ACHN (cell line): ENCODE results near the gene LRTM2.

Experiments used
- DNase-seq: peaks from one replicate; pipeline ENCODE4 v3.0.0-alpha.2; 2015
- in situ Hi-C: cut with HindIII; loops from 2 replicates; pipeline ENCODE4 v1.10.0; 2017; ENCODE audit warnings: low sequenced_read_pairs, low pct_ligation_motif_present, low pct_unique_long_range_greater_than_20kb

LRTM2 gene

DNA sequence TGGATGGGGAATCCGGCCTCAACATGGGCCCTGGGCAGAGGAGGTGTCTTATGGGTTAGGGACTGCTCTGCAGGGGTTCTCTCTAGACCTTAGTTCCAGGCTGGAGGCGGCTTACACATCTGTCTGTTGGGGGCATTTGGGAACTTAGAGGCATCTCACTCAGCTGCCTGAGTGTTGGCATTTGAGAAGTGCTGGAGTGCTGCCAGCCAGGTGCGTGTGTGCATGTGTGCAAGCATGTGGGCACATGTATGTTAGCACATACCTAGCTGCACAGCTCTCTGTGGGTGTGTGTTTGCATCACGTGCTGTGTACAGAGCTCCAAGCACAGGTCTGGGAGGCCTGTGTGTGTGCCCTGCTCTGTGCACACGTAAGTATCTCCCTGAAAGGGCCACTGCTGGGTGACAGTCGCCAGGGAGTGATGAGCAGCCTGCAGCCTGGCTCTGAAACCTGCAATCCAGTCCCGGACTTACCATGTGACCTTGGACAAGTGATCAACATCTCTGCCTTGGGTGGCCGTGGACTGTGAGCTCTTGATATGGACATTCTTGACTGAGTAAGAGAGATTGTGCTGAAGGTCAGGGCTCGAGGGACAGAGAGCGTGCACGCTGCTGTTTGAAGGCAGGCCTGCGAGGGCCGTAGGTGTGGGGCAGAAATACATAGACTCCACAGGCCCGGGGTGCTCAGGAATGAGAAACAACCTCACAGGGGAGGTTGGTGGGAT, 5.2 kb downstream of the LRTM2 start:
- DNase-seq = no peak
- in situ Hi-C loops = no loop called here

DNA sequence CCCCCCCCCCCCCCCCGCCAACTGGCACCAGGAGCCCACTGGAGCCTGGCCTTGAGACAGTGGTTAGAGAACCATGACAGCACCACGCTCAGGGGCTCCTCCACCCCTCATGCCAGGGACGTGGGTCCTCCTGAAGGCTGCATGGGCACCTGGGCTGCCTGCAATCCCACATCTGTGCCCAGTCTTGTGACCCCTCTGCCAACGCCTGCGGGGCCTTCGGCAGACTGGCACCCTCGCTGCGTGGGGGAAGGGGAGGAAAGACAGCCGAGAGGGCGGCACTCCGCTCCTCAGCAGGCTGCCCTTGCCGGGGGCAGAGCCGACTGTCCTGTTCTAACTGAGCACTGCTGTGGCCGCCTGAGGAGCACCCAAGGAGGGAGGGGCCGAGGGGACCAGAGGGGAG, 6.0 kb downstream of the LRTM2 start:
- DNase-seq = no peak
- in situ Hi-C loops = no loop called here

DNA sequence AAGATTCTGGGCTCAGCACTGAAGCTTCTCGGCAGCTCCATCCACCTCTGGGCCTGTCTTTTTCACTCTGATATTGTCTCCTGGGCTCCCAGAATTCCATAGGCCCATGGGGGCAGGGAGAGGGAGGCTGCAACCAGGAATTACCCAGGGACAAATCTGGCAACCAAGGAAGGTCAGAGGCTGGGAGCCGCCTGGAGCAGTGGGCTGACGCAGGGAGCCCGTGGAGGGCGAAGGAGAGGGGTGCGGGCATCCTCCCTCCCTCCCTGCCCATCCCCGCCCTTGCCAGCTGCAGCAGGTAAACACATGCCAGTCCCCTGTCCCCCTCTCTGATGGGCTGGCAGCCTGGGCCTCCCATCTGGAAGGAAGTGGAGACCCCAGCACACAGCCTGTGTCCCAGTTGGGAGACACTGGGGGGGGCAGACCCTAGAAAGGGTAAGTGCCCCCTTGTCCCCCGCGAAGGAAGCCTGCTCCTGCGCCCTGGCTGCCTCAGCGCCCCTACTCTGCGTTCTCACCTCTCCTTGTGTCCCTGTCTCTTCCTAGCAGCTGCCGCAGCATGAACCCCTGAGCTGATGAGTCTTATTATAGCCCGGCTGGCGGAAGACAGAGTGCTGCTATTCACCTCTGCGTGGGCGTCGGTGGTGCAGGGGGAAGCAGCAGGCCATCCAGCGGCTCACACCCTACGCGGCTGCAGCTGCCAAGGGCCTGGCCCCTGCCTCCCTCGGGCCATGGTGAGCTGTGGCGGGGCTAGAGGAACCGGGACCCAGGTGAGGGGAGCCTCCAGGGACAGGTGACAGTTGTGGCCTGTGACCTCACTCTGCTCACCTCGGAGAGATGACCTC, 6.7 kb downstream of the LRTM2 start:
- no peak for DNase-seq

DNA sequence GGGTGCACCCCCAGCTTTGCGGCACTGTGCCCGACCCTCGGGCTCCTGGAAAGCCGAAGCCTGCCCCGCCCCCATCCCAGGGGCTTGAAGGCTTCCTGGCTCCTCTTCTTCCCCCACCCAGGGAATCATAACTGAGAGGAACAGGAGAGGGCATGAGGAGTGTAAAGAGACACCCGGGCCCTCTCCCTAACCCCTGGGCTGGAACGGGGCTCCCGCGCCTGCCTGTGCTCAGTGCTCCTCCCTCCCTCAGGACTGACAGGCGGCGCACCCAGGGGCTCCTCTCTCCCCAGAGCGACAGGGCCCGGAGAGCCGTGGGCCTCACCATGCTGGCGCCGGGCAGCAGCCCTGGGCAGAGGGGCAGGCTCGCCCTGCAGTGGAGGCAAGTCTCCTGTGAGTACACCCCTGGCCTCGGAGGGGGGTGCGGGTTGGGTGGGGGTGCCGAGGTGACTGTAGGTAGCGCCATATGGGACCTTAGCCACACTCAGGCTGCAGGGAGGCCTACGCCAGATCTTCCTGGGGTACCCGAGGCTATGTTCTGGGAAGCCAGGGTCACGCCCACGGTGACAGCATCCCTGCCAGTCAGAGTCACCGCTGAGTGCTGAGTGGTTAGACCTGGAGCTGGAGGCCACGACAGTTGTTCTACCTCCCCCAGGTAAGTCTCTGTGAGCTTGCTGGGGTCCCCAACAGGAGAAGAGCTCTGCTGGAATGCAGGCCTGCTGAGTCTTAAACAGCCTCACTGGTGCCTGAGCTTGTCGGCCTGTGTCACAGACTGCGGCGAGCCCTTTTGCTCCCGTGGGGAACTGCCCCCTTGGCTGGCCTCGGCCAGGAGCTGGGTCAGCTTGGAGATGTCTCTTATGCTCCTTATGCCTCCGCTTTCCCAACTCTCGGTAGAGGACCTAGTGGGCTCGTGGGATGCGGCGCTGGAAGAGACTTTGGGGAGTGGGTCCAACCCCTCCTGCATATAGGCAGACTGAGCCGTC, 7.8 kb downstream of the LRTM2 start:
- in situ Hi-C loops = no loop called here
- no peak for DNase-seq

More for the DNA sequence above, 6.7 kb downstream of the LRTM2 start:
- in situ Hi-C loops = no loop called here

DNA sequence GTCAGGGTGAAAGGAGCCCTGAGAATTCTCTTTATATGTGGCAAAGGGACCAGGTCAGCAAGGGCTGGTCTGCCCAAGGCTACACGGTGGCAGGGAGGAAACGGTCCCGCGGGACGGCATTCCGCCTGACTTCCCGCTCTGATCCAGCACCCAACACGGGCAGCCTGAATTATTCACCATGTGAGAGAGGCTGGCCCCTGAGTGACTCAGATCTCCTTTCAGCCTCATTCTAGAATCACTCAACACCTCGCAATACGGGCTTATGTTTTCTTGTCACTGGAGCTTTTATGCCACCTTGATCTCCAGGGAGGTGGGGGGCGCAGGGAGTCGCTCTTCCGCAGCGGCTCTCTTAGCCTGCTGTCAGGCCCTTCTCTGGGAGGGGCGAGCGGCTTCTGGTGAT, 8.5 kb downstream of the LRTM2 start:
- peak; percentile 56 for DNase-seq
- in situ Hi-C loops = no loop called here

DNA sequence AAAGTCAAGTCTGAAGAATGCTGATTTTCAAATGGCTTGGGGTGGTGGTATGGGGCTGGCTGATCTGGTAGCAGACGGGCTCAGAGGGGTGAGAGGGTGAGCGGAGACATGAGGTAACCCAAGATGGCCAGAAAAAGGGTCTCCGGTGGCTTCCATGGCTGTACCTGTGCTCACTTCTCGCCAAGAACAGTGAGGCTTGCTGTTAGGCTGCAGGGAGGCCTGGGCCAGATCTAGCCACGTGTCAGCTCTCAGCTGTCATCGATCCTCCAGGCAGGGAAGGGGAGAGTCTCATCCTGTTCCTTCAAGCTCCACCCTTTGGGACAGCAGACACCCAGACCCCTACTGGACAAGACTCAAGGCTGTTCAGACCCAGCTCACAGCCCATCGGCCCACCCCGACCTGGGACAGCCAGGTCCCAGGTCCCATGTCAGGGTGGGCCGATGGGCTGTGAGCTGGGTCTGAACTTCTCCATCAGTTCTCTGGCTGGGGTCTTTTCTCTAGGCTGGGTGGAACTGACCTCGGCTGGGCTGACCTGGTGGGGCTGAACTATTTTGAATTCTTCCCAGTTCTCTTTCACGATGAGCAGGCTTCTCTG, 9.0 kb downstream of the LRTM2 start:
- in situ Hi-C loops = no loop called here
- DNase-seq = no peak

DNA sequence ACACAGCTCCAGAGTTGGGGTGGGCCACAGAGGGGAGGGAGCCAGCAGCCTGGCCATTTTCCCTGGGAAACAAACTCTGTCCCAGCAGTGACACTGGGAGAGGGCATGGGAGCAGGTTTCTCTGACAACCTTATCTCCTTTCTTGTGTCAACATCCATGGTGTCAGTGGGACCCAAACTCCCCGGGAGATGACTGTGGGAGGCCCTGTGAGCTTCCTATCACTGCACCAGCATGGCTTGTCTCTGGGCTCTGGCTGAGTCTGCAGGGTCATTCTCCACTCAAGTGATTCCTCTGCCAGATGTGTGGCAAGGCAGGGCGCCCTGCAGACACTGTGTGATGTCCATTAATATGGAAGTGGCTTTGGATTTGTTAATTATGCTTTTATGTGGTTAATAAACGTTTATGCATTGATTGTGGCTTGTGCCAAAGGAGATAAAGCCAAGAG, 10.1 kb downstream of the LRTM2 start:
- in situ Hi-C loops = no loop called here
- DNase-seq = no peak

DNA sequence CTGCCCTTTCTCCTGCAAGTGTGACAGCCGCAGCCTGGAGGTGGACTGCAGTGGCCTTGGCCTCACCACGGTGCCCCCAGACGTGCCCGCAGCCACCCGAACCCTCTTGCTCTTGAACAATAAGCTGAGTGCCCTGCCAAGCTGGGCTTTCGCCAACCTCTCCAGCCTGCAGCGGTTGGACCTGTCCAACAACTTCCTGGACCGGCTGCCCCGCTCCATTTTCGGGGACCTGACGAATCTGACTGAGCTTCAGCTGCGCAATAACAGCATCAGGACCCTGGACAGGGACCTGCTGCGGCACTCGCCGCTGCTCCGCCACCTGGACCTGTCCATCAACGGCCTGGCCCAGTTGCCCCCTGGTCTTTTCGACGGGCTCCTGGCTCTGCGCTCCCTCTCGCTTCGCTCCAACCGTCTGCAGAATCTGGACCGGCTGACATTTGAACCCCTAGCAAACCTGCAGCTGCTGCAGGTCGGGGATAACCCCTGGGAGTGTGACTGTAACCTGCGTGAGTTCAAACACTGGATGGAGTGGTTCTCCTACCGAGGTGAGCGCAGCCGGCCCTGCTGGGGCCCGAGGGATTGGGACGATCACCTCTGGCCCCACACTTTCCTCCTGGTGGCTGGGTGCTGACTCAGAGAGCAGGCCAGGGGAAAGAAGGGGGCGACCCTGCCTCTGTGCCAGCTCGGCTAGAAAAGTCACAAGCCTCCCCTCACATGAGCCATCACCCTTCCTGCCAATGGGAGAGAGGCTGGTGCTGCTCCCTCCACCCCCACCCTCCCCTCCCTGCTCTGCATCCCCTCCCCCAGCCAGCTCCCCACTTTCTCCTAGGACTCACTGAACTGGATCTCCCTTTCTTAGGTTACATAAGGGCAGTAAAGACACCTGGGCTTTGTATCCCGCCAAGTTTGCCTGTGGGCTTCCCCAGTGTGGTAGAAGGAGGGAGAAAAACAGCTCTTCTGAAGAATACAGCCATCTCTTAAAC, 10.9 kb downstream of the LRTM2 start:
- peak; percentile 81 for DNase-seq
- in situ Hi-C loops = no loop called here

DNA sequence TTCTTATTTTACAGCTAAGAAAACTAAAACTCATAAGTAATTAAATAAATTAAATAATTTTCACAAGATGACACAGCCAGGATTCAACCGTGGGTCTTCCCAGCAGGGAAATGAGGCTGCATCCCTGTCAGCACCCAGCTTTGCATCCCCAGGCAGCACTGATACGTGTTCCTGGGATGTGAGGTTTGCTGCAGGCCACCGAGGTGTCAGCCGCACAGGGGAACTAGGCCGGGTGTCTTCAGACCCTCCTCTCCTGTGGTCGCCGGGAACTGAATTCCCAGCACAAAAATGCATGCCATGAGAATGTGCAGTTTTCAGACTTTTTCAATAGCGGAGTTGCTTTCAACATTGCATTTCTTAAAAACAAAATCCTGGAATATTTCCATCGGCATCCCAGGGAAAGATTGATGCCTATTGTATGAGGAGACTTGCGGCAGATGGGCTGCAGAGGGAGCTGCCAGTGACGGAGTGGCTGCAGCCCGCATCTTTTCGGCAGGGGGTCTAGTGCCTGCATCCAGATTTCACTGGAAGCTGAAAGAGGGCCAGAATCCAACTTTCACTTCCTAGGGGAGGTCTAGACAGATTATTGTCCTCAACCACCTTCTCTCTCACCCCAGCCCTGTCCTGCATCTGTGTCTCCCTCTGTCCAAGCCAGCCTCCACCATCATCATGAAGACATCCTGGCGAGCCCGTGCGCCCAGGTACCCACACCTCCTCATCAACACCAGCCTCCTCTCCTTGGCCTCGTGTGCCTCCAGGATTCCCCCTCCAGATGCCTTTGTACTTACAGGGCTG, 12.6 kb downstream of the LRTM2 start:
- DNase-seq = no peak
- in situ Hi-C loops = no loop called here

DNA sequence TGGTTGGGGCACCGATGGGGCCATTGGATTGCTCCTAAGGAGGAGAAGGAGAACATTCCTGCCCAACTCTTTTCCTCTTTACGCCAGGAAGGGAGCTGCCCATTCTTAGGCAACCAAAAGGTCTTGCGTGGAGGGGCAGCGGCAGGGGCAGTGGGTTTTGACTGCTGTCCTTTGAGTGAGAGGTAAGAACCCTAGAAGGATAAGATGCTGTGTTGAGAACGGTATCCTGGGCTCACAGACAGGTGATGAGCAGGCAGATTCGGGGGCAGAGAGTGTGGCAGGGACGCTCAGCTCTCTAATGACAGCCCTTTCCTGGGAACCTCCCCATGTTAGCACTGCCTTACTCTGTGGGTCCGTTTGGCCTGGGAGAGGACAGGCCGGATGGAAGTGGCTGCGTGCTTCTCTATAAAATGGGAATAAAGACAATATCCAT, 13.2 kb downstream of the LRTM2 start:
- DNase-seq = no peak
- in situ Hi-C loops = no loop called here

DNA sequence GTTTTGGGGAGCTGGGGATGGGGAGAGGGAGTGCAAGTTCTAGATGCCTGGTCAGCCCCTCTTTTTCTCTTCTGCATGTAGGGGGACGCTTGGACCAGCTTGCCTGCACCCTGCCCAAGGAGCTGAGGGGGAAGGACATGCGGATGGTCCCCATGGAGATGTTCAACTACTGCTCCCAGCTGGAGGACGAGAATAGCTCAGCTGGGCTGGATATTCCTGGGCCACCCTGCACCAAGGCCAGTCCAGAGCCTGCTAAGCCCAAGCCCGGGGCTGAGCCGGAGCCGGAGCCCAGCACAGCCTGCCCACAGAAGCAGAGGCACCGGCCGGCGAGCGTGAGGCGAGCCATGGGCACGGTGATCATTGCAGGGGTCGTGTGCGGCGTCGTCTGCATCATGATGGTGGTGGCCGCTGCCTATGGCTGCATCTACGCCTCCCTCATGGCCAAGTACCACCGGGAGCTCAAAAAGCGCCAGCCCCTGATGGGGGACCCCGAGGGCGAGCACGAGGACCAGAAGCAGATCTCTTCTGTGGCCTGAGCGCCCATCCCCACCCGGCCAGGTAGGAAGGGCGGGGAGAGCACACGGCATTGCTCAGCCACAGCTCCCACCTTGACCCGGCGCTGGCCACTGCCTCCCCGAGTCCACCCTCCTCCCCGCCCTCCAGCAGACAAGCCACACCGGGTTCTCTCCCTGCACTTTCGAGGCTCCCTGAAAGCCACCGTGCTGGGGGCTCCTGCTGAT, 14.0 kb downstream of the LRTM2 start:
- in situ Hi-C loops = no loop called here
- DNase-seq = no peak

DNA sequence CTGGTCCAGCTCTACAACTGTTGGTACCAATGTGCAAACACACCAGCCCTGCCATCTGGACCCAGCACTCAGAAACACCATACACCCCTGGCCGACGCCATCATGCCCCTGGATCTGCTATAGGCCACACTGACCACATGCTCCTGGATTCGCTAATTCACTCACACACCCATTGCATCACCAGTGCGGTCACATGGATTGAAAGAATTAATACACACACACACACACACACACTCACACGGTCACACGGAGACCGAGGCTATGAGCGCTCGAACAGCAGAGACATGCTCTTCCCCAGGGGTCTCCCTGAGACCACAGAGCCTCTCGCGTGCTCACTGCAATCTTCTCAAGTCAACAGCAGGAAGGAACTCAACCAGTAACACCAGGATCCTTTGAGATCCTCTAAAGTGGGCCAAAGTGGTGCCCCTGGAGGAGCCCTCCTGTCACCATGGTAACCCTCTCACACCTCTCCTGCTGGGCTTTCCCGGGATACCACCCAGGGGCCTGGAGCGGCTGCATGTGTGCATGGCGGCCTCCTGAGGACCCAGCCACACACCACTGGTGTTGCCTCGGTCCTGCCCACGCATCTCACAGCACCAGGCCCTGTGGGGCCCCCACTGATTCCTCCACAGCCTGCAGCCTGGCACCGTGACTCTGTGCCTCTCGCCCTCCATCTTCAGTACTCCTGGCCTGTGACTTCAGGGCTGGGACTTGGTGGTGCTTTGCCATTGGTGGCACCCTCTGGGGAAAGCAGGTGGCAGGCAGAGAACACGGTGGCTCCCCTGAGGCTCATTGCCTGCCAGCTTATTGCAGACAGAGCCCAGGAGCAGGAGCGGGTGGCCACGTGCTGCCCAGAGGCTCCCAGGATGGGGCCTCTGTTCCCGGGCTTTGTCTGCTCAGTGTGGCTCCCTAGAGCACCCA, 15.1 kb downstream of the LRTM2 start:
- in situ Hi-C loops = no loop called here

DNA sequence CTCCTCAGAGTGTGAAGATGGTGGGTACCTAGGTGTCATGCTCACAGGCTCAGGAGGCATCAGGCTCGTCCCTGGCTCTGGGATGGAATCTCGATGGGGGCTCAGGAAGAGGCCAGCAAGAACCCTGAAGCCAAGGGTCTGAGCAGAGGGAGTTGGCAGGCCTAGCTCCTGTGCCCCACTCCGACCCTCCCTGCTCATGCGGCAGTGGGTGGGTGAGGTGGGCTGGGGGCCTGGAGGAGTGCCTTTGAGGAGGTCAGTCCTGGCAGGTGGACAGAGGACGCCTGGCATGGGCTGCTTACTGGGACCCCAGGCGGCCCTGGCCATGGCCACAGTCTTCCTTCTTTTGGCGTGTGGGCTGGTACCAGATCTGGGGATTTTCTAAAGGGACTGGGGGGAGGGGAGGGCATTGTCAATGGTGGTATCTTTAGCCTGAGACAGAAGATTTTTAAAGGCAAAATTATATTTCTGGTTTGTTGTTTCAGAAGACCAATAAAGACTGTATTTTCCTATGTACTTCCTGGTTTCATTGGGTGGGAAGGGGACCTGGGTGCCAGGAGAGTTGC, 16.0 kb downstream of the LRTM2 start:
- DNase-seq = no peak
- in situ Hi-C loops = no loop called here

More for the DNA sequence above, 15.1 kb downstream of the LRTM2 start:
- no peak for DNase-seq

DNA sequence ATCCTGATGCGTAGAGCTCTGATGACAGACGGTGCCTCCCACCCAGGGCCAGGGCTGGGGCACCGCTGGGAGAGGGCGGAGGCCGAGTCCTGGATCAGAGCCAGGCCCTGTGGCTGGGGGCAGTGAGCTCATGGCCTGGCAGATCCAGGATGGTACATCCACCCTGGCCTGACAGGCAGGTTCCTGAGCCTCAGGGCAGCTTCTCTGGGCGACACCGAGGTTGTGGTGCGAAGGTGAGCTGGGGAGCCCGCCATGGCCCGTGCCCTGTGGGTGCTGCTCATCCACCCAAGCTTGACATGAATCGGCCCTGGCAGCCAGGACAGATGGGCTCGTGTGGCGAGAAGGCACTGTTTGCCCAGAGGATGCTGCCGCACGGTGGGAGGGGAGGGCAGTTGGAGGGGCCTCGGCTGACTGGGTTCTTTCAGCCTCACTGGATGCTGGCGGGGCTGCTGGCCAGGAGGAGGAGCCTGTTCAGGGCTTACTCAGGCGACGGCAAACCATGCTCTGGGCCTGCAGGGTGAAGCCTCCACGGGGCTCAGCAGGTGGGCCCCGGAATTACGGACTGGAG, 16.6 kb downstream of the LRTM2 start:
- in situ Hi-C loops = no loop called here
- peak; percentile 9 for DNase-seq
